ENCODE results near the gene PAIP2.

PAIP2 gene

GRCh38 chr5:139390639-139391569 is 49.2 kb downstream of the PAIP2 start:
- Histone ChIP-seq H3K4me3 (ENCODE audit: insufficient read depth in 1 of 2, low read depth in 1 of 2, low read length in 2 of 2) (no peak overlapping the region), H2BK120ac (ENCODE audit: low read depth, low read length) (no peak overlapping the region), H3K4me1 (ENCODE audit: control insufficient read depth, insufficient read depth, low read depth, low read length) (peaks cover 36% of the 10 kb centered on the region), H3K79me1 (replicated peaks; ENCODE audit: low read length, poor library complexity, severe bottlenecking) (no peaks in the 10 kb centered on the region), H2BK5ac (ENCODE audit: low read depth, low read length, poor library complexity, severe bottlenecking) (no peak overlapping the region), H4K91ac (ENCODE audit: low read length) (no peak overlapping the region), H3K23ac (ENCODE audit: low read length in 2 of 2) (no peak overlapping the region), H2AK5ac (ENCODE audit: low read length, severe bottlenecking) (no peak overlapping the region), H4K8ac (ENCODE audit: low read length) (no peak overlapping the region), H2BK15ac (ENCODE audit: low read depth, poor library complexity, severe bottlenecking) (no peak overlapping the region), H3K18ac (ENCODE audit: low read depth in 1 of 2, low read length in 2 of 2) (no peak overlapping the region), H2BK12ac (ENCODE audit: low read length in 2 of 2) (no peak overlapping the region), H3K9ac (ENCODE audit: low read length) (no peak overlapping the region), H3K36me3 (ENCODE audit: control insufficient read depth in 1 of 2, insufficient read depth in 2 of 2, low read depth in 1 of 2, low read length in 2 of 2) (no peaks in the 10 kb centered on the region), H3K14ac (ENCODE audit: low read length in 2 of 2) (no peak overlapping the region), H3K4me2 (ENCODE audit: low read length, poor library complexity, severe bottlenecking) (no peak overlapping the region), H3K27ac (ENCODE audit: low read length, poor library complexity, severe bottlenecking) (no peak overlapping the region), H3K9me3 (ENCODE audit: control insufficient read depth, low read length) (no peaks in the 10 kb centered on the region), H2AFZ (ENCODE audit: low read depth, low read length) (no peak overlapping the region), H3K4ac (ENCODE audit: low read depth in 1 of 2, low read length in 2 of 2) (no peak overlapping the region), H3K27me3 (ENCODE audit: control insufficient read depth in 1 of 2, insufficient read depth in 1 of 2, low read length in 2 of 2) (peaks cover 18 to 29% of the 10 kb centered on the region in 2 experiments)
- 92% methylated on average over 10 of the region's 10 CpGs for WGBS
- no peak for DNase-seq

GRCh38 chr5:139391570-139392323 is 50.1 kb downstream of the PAIP2 start:
- no peak for DNase-seq
- H2BK12ac ChIP-seq (ENCODE audit: low read length in 2 of 2): no peak overlapping the region
- no peak overlapping the region for H3K14ac ChIP-seq (ENCODE audit: low read length in 2 of 2)
- no peak overlapping the region for H2BK120ac ChIP-seq (ENCODE audit: low read depth, low read length)
- H2AK5ac ChIP-seq (ENCODE audit: low read length, severe bottlenecking): no peak overlapping the region
- H3K9me3 ChIP-seq (ENCODE audit: control insufficient read depth, low read length): no peaks in the 10 kb centered on the region
- no peak overlapping the region for H2BK5ac ChIP-seq (ENCODE audit: low read depth, low read length, poor library complexity, severe bottlenecking)
- H2BK15ac ChIP-seq (ENCODE audit: low read depth, poor library complexity, severe bottlenecking): no peak overlapping the region
- H3K27me3 ChIP-seq (ENCODE audit: control insufficient read depth in 1 of 2, insufficient read depth in 1 of 2, low read length in 2 of 2): peaks cover 18 to 29% of the 10 kb centered on the region in 2 experiments
- H3K23ac ChIP-seq (ENCODE audit: low read length in 2 of 2): no peak overlapping the region
- H3K4ac ChIP-seq (ENCODE audit: low read depth in 1 of 2, low read length in 2 of 2): no peak overlapping the region
- H3K36me3 ChIP-seq (ENCODE audit: control insufficient read depth in 1 of 2, insufficient read depth in 2 of 2, low read depth in 1 of 2, low read length in 2 of 2): peaks cover 0 to 1% of the 10 kb centered on the region in 2 experiments
- H4K91ac ChIP-seq (ENCODE audit: low read length): no peak overlapping the region
- no peak overlapping the region for H3K4me3 ChIP-seq (ENCODE audit: insufficient read depth in 1 of 2, low read depth in 1 of 2, low read length in 2 of 2)
- no peaks in the 10 kb centered on the region for H3K79me1 ChIP-seq (replicated peaks; ENCODE audit: low read length, poor library complexity, severe bottlenecking)
- WGBS: 73% methylated on average over 23 of the region's 33 CpGs
- H3K27ac ChIP-seq (ENCODE audit: low read length, poor library complexity, severe bottlenecking): no peak overlapping the region
- no peak overlapping the region for H2AFZ ChIP-seq (ENCODE audit: low read depth, low read length)
- H4K8ac ChIP-seq (ENCODE audit: low read length): no peak overlapping the region
- no peak overlapping the region for H3K9ac ChIP-seq (ENCODE audit: low read length)
- no peak overlapping the region for H3K18ac ChIP-seq (ENCODE audit: low read depth in 1 of 2, low read length in 2 of 2)
- no peak overlapping the region for H3K4me2 ChIP-seq (ENCODE audit: low read length, poor library complexity, severe bottlenecking)
- peaks cover 37% of the 10 kb centered on the region for H3K4me1 ChIP-seq (ENCODE audit: control insufficient read depth, insufficient read depth, low read depth, low read length)

- peak overlapping the region; percentile 12 for H2BK120ac ChIP-seq (ENCODE audit: low read depth, low read length)
- 21% methylated on average over 25 of the region's 36 CpGs for WGBS
- no peak overlapping the region for H2BK5ac ChIP-seq (ENCODE audit: low read depth, low read length, poor library complexity, severe bottlenecking)
- peak overlapping the region in 1 of 2 experiments; percentile 56 for H3K18ac ChIP-seq (ENCODE audit: low read depth in 1 of 2, low read length in 2 of 2)
- H3K27me3 ChIP-seq (ENCODE audit: control insufficient read depth in 1 of 2, insufficient read depth in 1 of 2, low read length in 2 of 2): peaks cover 18 to 29% of the 10 kb centered on the region in 2 experiments
- DNase-seq: no peak
- no peaks in the 10 kb centered on the region for H3K79me1 ChIP-seq (replicated peaks; ENCODE audit: low read length, poor library complexity, severe bottlenecking)
- no peaks in the 10 kb centered on the region for H3K9me3 ChIP-seq (ENCODE audit: control insufficient read depth, low read length)
- no peak overlapping the region for H3K23ac ChIP-seq (ENCODE audit: low read length in 2 of 2)
- H3K36me3 ChIP-seq (ENCODE audit: control insufficient read depth in 1 of 2, insufficient read depth in 2 of 2, low read depth in 1 of 2, low read length in 2 of 2): peaks cover 0 to 3% of the 10 kb centered on the region in 2 experiments
- no peak overlapping the region for H3K27ac ChIP-seq (ENCODE audit: low read length, poor library complexity, severe bottlenecking)
- no peak overlapping the region for H4K8ac ChIP-seq (ENCODE audit: low read length)
- no peak overlapping the region for H3K9ac ChIP-seq (ENCODE audit: low read length)
- H3K4ac ChIP-seq (ENCODE audit: low read depth in 1 of 2, low read length in 2 of 2): no peak overlapping the region
- H2BK12ac ChIP-seq (ENCODE audit: low read length in 2 of 2): no peak overlapping the region
- H2AK5ac ChIP-seq (ENCODE audit: low read length, severe bottlenecking): no peak overlapping the region
- no peak overlapping the region for H2BK15ac ChIP-seq (ENCODE audit: low read depth, poor library complexity, severe bottlenecking)
- H4K91ac ChIP-seq (ENCODE audit: low read length): no peak overlapping the region
- H3K4me3 ChIP-seq (ENCODE audit: insufficient read depth in 1 of 2, low read depth in 1 of 2, low read length in 2 of 2): peak overlapping the region; percentile 41 to 65
- H3K14ac ChIP-seq (ENCODE audit: low read length in 2 of 2): no peak overlapping the region
- H2AFZ ChIP-seq (ENCODE audit: low read depth, low read length): no peak overlapping the region
- H3K4me1 ChIP-seq (ENCODE audit: control insufficient read depth, insufficient read depth, low read depth, low read length): peaks cover 37% of the 10 kb centered on the region
- peak overlapping the region; percentile 60 for H3K4me2 ChIP-seq (ENCODE audit: low read length, poor library complexity, severe bottlenecking)
Measured at GRCh38 chr5:139392324-139392677, 50.6 kb downstream of the PAIP2 start.

Measured in mesenchymal stem cell (in vitro differentiated cells and primary cell).